Smooth muscle cell of the pulmonary artery (primary cell): ENCODE measurements around the gene SKIL. TPM values are rescaled to one million over a fixed set of nuclear protein-coding genes. Genes with fewer than 3 reads are reported as not detected.

Experiments
- total RNA-seq: library from RNA; depleted of rRNA; stranded (reverse); fragments of >200 nt; gene quantifications from 2 replicates; pipeline ENCODE4 v1.2.3, GENCODE V29; 2014

SKIL gene
- total RNA-seq = 68.9 and 82.1 TPM in 2 replicates

DNA sequence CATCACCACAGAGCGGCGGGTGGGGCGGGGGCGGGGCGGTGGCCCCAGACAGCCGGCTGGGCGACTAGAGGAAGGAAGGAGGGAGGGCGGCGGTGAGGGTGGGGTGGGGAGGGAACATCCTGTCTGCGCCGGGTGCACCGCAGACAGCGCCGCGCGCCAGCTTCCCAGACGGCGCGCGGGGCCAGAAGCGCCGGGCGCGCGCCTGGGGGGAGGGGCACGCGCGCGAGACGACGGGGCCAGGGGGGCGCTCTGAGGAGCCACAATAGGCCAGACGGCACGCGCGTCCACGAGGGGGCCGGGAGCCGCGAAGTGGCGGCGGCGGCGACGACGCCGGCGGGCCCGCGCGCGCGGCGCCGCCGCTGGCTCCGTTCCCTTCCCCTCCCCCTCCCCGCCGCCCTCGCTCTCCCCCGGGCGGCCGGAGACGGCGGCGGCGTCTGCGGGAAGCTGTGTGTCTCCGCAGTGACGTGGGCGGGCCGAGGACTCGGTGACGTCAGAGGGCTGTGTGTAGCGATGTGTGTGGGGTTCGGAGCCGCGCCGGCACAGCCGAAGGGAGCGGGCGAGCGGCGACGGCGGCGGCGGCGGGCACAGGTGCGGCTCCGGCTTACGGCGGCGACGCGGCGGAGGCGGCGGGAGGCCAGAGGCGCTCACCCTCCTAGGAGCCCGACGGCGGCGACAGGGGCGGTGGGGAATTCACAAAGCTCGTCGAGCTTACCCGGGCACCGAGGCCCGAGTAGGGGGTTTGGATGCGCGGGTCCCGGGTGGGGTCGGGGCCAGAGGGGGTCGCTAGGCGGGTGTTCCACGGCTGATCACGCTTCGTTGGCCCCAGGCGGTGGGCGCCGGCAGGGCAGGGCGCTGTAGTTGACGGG, at the start of gene SKIL:
Gene SKIL, plus strand, starts transcription at position 540 of the 866 bp plus-strand sequence. CDS start 2,617 bp downstream, outside the sequence.

GRCh38 chr3:170418422-170419398, 61.2 kb downstream of the SKIL start, which contains the start of gene CLDN11:
Gene CLDN11 (plus strand): TSS chr3:170418868. CDS start chr3:170419067, 199 bp downstream.

Other genes starting within 250 kb of the SKIL start
- 31.9 and 40.1 TPM in 2 replicates for gene PHC3, start 176.0 kb upstream of the SKIL start, total RNA-seq
- gene PRKCI, start 135.3 kb upstream of the SKIL start, total RNA-seq = 53.5 and 54.9 TPM in 2 replicates
- gene CLDN11, start 61.2 kb downstream of the SKIL start, total RNA-seq = 50.9 and 183 TPM in 2 replicates
- 0.83 and 4.5 TPM in 2 replicates for gene SLC7A14, start 228.4 kb downstream of the SKIL start, total RNA-seq